Stimulated activated CD4-positive, alpha-beta T cell treated with anti-CD3 and anti-CD28 coated beads, TNF-alpha, amount 100 ng/mL, for 24 hours (primary cell): ENCODE data around the gene CELSR1.

Experiments used
- DNase-seq, 3 experiments: peaks; one replicate each; pipeline ENCODE4 v3.0.0-alpha.2; 2020; ENCODE audit warnings: low read depth in 3 of 3

Gene CELSR1, protein sequence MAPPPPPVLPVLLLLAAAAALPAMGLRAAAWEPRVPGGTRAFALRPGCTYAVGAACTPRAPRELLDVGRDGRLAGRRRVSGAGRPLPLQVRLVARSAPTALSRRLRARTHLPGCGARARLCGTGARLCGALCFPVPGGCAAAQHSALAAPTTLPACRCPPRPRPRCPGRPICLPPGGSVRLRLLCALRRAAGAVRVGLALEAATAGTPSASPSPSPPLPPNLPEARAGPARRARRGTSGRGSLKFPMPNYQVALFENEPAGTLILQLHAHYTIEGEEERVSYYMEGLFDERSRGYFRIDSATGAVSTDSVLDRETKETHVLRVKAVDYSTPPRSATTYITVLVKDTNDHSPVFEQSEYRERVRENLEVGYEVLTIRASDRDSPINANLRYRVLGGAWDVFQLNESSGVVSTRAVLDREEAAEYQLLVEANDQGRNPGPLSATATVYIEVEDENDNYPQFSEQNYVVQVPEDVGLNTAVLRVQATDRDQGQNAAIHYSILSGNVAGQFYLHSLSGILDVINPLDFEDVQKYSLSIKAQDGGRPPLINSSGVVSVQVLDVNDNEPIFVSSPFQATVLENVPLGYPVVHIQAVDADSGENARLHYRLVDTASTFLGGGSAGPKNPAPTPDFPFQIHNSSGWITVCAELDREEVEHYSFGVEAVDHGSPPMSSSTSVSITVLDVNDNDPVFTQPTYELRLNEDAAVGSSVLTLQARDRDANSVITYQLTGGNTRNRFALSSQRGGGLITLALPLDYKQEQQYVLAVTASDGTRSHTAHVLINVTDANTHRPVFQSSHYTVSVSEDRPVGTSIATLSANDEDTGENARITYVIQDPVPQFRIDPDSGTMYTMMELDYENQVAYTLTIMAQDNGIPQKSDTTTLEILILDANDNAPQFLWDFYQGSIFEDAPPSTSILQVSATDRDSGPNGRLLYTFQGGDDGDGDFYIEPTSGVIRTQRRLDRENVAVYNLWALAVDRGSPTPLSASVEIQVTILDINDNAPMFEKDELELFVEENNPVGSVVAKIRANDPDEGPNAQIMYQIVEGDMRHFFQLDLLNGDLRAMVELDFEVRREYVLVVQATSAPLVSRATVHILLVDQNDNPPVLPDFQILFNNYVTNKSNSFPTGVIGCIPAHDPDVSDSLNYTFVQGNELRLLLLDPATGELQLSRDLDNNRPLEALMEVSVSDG (N-terminal part only)

GRCh38 chr22:46537225-46537945, at the start of gene CELSR1:
Gene CELSR1, minus strand, starts transcription at chr22:46537620. Its CDS starts 450 bp downstream, at chr22:46537170.
- peak in 1 of 3 experiments; percentile 27 for DNase-seq

DNA sequence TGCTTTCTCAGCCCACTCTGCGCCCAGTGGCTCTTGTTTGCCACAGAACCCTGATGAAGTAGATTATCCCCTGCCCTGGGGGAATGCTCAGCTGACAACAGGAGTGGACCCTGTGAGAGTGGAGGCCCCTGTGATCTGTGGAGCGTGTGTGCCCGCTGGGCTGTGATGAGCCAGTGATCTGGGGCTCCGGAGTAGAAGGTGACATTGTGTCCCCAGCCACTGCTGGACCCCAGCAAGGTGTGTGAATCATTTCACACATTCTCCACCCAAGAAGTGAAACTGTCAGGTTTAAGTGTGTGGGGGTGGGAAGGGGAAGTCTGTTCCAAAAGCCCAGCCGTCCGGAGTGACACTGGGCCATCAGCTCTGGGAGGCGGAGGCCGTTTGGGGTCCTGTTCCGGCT, 49.6 kb upstream of the CELSR1 start:
- no peak for DNase-seq

DNA sequence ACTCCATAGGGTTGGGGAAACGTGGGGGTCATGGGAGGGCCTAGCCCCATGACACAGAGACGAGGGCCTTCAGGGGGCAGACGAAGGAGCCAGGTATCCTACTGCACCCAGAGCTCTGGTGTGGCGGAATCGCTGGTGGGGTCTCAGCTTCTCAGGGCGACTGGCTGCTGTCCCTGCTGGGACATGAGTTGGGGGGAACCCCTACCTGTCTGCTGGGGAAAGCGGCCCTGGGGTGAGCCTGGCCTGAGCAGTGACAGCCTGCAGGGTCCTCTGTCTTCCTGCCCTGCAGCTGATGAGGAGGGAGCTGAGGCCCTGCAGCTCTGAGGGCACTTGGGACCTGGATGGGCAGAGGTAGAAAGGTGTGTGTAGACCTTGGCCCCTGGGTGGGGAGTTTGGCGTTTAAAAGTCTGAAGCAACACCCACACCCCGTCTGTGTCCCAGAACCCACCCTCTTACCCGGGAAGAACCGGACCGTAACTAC, 49.2 kb upstream of the CELSR1 start:
- DNase-seq: no peak

GRCh38 chr22:46586123-46586519, 48.7 kb upstream of the CELSR1 start:
- no peak for DNase-seq

GRCh38 chr22:46585340-46586122, 48.1 kb upstream of the CELSR1 start:
- no peak for DNase-seq

DNA sequence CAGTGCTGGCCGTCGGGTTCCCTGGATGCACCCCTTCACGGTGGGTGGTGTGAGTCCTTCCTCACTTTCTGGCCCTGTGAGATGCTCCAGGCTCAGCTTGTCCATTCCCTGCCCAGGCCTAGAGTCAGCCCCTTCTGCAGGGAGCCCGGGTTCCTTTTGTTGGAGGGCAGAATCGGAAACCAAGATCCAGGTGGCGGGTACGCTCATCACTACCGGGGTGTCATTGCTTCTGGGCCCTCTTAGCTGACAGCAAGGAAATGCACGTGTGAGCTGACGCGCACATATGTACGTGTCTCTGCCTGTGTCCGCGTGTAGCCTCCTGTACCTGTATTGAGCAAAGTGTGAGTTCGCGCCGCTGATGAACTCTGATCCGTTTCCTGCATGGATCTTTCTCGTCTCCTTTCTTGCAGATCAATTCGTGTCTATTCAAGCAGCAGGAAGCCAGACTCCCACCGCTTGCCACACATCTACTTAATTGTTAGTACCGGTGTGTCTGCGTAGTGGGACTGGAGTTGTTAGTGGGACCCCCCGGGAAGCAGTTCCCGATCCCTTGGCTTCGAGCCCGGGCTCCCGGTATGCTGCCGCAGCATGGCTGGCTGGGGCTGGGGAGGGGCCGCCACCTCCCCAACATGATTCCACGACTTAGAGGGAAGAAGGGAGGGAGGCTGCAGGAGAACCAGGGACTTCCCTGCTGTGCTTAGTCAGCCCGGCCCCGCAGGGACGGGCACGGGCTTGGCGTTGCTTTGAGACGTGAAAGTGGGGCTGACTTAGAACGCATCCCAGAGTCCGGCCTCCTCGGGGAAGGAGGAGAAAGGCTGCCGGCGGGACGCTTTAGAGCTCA, 46.9 kb upstream of the CELSR1 start:
- DNase-seq: no peak

DNA sequence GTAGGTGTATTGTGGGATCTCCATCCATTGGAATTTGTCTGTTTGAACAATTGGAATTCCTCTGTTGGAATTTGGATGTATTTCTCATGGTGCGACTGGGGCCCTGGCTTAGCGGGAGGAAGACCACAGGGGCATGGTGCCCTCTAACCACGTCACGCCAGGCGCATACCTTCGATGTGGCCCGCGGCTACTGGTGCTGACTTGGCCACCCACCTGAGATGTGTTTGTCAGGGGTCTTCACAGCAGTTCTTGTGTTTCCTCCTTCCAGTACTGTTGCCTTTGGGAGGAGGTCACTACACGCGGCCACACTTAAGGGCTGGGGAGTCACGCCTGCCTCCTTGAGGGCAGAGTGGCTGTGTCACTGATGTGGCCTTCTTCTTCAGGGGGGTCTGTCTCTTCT, 46.2 kb upstream of the CELSR1 start:
- DNase-seq: no peak

DNA sequence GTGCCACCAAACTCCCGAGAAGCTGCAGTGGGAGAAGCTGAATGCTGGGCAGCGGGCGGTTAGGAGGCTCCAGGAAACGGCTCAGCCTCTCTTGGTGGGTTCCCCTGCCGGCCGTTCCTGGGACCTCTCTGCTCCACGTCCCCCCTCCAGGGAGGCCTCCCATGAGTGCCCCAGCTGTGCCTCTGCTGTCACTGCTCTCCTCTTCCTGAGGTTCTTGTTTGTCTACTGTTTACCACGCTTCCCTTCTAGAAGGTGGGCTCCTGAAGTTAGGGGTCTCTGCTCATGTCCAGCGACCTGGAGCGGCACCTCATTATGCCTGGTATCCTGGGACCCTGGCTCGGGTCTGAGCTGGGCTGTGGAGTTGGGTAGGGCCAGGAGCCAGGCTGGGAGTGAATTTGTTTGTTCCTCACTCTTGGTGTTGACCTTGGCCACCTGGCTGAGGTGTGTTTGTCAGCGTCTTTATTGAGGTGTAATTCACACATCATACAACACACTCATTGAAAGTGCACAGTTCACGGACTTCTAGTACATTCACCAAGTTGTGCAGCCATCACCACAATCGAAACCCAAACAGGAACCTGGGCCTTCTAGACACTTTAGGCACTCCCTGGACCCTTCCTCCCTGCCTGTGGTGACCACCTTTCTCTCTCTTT, 45.0 kb upstream of the CELSR1 start:
- no peak for DNase-seq

- no peak for DNase-seq
Observed at GRCh38 chr22:46581538-46582244, 44.3 kb upstream of the CELSR1 start.

GRCh38 chr22:46580940-46581537, 43.6 kb upstream of the CELSR1 start:
- no peak for DNase-seq

DNA sequence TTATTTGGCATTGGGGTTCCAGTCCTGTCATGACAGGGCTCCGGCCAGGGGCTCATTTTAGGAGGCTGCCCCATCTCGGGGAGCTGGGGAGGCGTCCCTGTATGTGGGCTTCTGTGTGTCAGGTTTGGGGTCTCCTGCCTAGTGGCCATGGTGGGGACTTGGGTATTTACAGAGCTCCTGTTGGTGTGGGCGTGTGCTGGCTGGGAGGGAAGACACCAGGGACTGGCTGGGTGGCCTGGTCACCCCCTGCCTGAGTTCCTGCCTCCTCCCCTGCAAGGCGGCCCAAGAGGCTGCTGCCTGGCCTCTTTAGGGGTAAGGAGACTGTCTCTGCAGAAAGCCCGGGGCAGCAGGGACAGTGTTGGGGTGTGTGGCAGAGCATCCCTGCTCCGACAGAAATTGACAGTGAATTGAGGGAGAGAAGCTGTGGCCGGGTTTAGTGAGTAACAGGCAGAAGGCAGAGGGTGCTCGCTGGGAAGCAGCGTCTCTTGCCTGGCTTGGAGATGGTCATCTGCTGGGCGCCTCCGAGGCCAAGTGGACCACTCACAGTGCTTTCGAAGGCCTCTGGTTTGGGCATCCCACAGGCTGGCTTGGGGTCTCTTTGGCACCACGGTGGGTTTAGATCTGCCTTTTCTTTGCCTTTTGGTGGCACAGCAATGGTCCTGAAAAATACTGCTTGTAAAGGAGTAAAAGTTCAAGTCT, 42.5 kb upstream of the CELSR1 start:
- DNase-seq: no peak

DNA sequence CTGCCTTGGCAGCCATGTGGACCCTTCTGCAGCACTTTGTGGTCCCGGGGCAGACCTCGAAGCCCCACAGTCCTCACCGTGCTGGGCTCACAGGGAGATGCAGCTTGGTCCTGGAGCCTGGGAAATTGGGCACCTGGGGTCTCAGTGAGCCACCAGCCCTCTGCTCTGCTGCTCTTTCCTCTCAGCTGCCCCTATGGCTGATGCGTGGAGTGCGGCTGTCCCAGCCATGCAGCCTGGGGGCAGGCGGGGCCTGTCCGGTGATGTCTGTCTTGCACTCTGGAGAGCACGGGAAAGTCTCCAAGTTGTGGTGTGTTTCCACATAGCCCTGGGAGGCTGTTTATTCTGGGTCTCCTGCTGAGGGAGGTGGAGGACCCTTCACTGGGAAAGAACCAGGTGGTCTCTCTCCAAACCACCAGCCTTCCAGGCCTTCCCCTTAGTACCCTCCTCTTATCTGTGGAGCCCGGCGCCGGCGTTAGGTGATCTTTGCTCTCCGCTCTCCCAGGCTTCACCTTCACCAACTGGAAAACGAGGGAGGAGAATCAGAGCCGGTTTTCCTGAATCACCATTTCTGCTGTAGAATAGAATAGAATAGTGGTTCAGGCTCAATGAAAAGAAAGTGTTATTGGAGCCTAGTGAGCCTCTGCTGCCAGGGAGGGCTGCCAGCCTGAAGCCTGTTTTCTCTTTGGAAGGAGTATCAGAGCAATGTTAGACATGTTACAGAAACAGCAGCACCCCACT, 41.6 kb upstream of the CELSR1 start:
- no peak for DNase-seq

GRCh38 chr22:46578251-46578823, 40.9 kb upstream of the CELSR1 start:
- no peak for DNase-seq

GRCh38 chr22:46577368-46578249, 40.2 kb upstream of the CELSR1 start:
- no peak for DNase-seq
